ENCODE measurements around the gene HIVEP2. TPM values are rescaled to one million over a fixed set of nuclear protein-coding genes. Genes with fewer than 3 reads are reported as not detected.

Gene HIVEP2
- total and polyA plus RNA-seq, 5 donors from 2014 or later = 9.7 to 76.7 (median 12.3) TPM

GRCh38 chr6:142845143-142845571 is 99.8 kb downstream of the HIVEP2 start:
- Mint-ChIP-seq H3K27me3 (no peaks in the 10 kb centered on the region), H3K27ac (peak overlapping the region; percentile 88 to 97 (median 96)), H3K4me3 (peak overlapping the region; percentile 83 to 98 (median 87)), H3K9me3 (peaks cover 0 to 2% (median 0%) of the 10 kb centered on the region in 7 donors), H3K4me1 (peaks cover 46 to 94% (median 77%) of the 10 kb centered on the region in 4 donors), H3K36me3 (peaks cover 4% of the 10 kb centered on the region)
- peak overlapping the region; percentile 87 for H3K4me3 ChIP-seq (ENCODE audit: low read depth, low read length)
- H3K9me3 ChIP-seq (ENCODE audit: control insufficient read depth in 2 of 2, low read length in 2 of 2) = no peaks in the 10 kb centered on the region
- ATAC-seq (ENCODE audit: low read depth in 2 of 2) (peak; percentile 39 to 50), DNase-seq (peak in 2 of 3 donors; percentile 51 to 79)
- H3K27me3 ChIP-seq (ENCODE audit: control insufficient read depth, insufficient read depth, low read length) = no peaks in the 10 kb centered on the region
- H3K27ac ChIP-seq (ENCODE audit: insufficient read depth, low read length, poor library complexity, severe bottlenecking) = peak overlapping the region; percentile 97
- H3K36me3 ChIP-seq (ENCODE audit: control insufficient read depth, insufficient read depth, low read length) = no peaks in the 10 kb centered on the region
- H3K4me1 ChIP-seq (ENCODE audit: control insufficient read depth, insufficient read depth, low read length, poor library complexity, severe bottlenecking) = peaks cover 93% of the 10 kb centered on the region

DNA sequence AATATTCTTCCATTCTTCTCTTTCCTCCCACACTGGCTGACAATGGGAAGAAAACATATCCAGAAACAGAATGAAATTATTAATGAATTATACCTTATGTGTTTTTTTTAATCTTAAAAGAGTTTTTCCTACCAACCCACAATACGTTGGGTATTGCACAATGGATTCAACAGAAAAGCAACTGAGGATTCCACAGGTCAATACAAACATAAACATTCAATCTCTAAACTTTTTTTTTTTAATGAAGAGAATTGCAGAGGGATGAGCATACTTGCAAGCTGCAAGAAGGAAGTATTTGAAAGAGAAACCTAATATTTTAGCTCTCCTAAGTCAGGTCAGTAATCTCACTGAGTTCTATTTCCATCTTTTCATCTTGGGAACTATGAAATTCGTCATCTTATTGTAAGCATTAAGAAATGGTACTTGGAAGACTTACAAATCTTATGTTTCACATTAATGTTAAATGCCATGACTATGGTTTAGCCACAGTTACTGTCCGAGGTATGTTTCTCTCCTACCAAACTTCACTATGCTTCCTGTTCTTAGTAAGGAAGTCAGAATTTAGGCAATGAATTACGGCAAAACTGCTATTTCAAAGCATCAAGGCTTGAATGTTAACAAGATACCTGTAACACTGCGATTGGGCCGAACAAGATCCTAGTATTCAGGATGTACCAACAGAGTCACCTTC is 100.8 kb downstream of the HIVEP2 start:
- H3K27me3 ChIP-seq (ENCODE audit: control insufficient read depth, insufficient read depth, low read length) = no peaks in the 10 kb centered on the region
- DNase-seq (no peak), ATAC-seq (ENCODE audit: low read depth in 2 of 2) (no peak)
- H3K36me3 ChIP-seq (ENCODE audit: control insufficient read depth, insufficient read depth, low read length) = no peaks in the 10 kb centered on the region
- Mint-ChIP-seq H3K27ac (peak overlapping the region; percentile 88 to 97 (median 96)), H3K9me3 (peaks cover 0 to 2% (median 0%) of the 10 kb centered on the region in 7 donors), H3K27me3 (no peaks in the 10 kb centered on the region), H3K36me3 (peaks cover 4% of the 10 kb centered on the region), H3K4me1 (peaks cover 50 to 94% (median 79%) of the 10 kb centered on the region in 4 donors), H3K4me3 (peak overlapping the region; percentile 83 to 98 (median 87))
- no peaks in the 10 kb centered on the region for H3K9me3 ChIP-seq (ENCODE audit: control insufficient read depth in 2 of 2, low read length in 2 of 2)
- peak overlapping the region; percentile 97 for H3K27ac ChIP-seq (ENCODE audit: insufficient read depth, low read length, poor library complexity, severe bottlenecking)
- peaks cover 92% of the 10 kb centered on the region for H3K4me1 ChIP-seq (ENCODE audit: control insufficient read depth, insufficient read depth, low read length, poor library complexity, severe bottlenecking)
- H3K4me3 ChIP-seq (ENCODE audit: low read depth, low read length) = peak overlapping the region; percentile 87

- H3K27ac ChIP-seq (ENCODE audit: insufficient read depth, low read length, poor library complexity, severe bottlenecking) = peak overlapping the region; percentile 97
- no peaks in the 10 kb centered on the region for H3K9me3 Mint-ChIP-seq
- peak overlapping the region; percentile 87 for H3K4me3 ChIP-seq (ENCODE audit: low read depth, low read length)
- no peaks in the 10 kb centered on the region for H3K27me3 Mint-ChIP-seq
- ATAC-seq (ENCODE audit: low read depth in 2 of 2) (no peak), DNase-seq (no peak)
- no peaks in the 10 kb centered on the region for H3K36me3 ChIP-seq (ENCODE audit: control insufficient read depth, insufficient read depth, low read length)
- peak overlapping the region; percentile 83 to 98 (median 88) for H3K4me3 Mint-ChIP-seq
- H3K27me3 ChIP-seq (ENCODE audit: control insufficient read depth, insufficient read depth, low read length) = no peaks in the 10 kb centered on the region
- H3K4me1 Mint-ChIP-seq = peaks cover 50 to 94% (median 78%) of the 10 kb centered on the region in 4 donors
- peak overlapping the region; percentile 88 to 97 (median 96) for H3K27ac Mint-ChIP-seq
- no peaks in the 10 kb centered on the region for H3K9me3 ChIP-seq (ENCODE audit: control insufficient read depth in 2 of 2, low read length in 2 of 2)
- H3K4me1 ChIP-seq (ENCODE audit: control insufficient read depth, insufficient read depth, low read length, poor library complexity, severe bottlenecking) = peaks cover 92% of the 10 kb centered on the region
- H3K36me3 Mint-ChIP-seq = no peaks in the 10 kb centered on the region
Measured at GRCh38 chr6:142843361-142843760, 101.6 kb downstream of the HIVEP2 start.

GRCh38 chr6:142842418-142843261 is 102.3 kb downstream of the HIVEP2 start:
- peaks cover 52 to 94% (median 79%) of the 10 kb centered on the region in 4 donors for H3K4me1 Mint-ChIP-seq
- no peaks in the 10 kb centered on the region for H3K36me3 ChIP-seq (ENCODE audit: control insufficient read depth, insufficient read depth, low read length)
- peak overlapping the region; percentile 83 to 98 (median 88) for H3K4me3 Mint-ChIP-seq
- peaks cover 91% of the 10 kb centered on the region for H3K4me1 ChIP-seq (ENCODE audit: control insufficient read depth, insufficient read depth, low read length, poor library complexity, severe bottlenecking)
- peak overlapping the region; percentile 88 to 97 (median 96) for H3K27ac Mint-ChIP-seq
- no peaks in the 10 kb centered on the region for H3K27me3 Mint-ChIP-seq
- H3K36me3 Mint-ChIP-seq = no peaks in the 10 kb centered on the region
- DNase-seq (peak; percentile 51 to 85 (median 67)), ATAC-seq (ENCODE audit: low read depth in 2 of 2) (peak; percentile 66 to 72)
- H3K9me3 ChIP-seq (ENCODE audit: control insufficient read depth in 2 of 2, low read length in 2 of 2) = no peaks in the 10 kb centered on the region
- no peaks in the 10 kb centered on the region for H3K9me3 Mint-ChIP-seq
- peak overlapping the region; percentile 97 for H3K27ac ChIP-seq (ENCODE audit: insufficient read depth, low read length, poor library complexity, severe bottlenecking)
- H3K4me3 ChIP-seq (ENCODE audit: low read depth, low read length) = peak overlapping the region; percentile 87
- no peaks in the 10 kb centered on the region for H3K27me3 ChIP-seq (ENCODE audit: control insufficient read depth, insufficient read depth, low read length)

DNA sequence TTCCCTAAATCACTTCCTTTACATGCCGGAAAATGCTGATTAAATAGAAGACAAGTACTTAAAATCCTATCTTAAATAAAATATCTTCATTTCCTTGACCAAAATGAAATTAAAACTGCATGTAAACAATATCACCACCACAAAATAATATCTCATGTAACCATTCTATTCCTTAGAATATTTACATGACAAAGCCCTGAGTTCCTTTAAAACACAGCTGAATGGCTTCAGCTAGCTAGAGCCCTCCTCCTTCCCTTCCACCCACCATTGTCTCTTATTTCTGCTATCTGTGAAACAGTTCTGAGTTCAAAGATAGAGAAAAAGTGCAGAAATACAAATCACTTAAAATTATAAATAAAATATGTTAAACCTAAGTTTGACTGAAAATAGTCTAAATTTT is 103.1 kb downstream of the HIVEP2 start:
- H3K27ac ChIP-seq (ENCODE audit: insufficient read depth, low read length, poor library complexity, severe bottlenecking) = peak overlapping the region; percentile 97
- no peaks in the 10 kb centered on the region for H3K9me3 ChIP-seq (ENCODE audit: control insufficient read depth in 2 of 2, low read length in 2 of 2)
- ATAC-seq (ENCODE audit: low read depth in 2 of 2) (no peak), DNase-seq (peak in 1 of 3 donors; percentile 33)
- peak overlapping the region; percentile 88 to 97 (median 96) for H3K27ac Mint-ChIP-seq
- H3K4me1 Mint-ChIP-seq = peaks cover 57 to 94% (median 78%) of the 10 kb centered on the region in 4 donors
- peak overlapping the region; percentile 87 for H3K4me3 ChIP-seq (ENCODE audit: low read depth, low read length)
- no peaks in the 10 kb centered on the region for H3K27me3 Mint-ChIP-seq
- no peaks in the 10 kb centered on the region for H3K27me3 ChIP-seq (ENCODE audit: control insufficient read depth, insufficient read depth, low read length)
- H3K36me3 ChIP-seq (ENCODE audit: control insufficient read depth, insufficient read depth, low read length) = no peaks in the 10 kb centered on the region
- H3K9me3 Mint-ChIP-seq = no peaks in the 10 kb centered on the region
- H3K4me3 Mint-ChIP-seq = peak overlapping the region; percentile 77 to 98 (median 85)
- H3K4me1 ChIP-seq (ENCODE audit: control insufficient read depth, insufficient read depth, low read length, poor library complexity, severe bottlenecking) = peaks cover 91% of the 10 kb centered on the region
- H3K36me3 Mint-ChIP-seq = no peaks in the 10 kb centered on the region

- Mint-ChIP-seq H3K27me3 (no peaks in the 10 kb centered on the region), H3K27ac (peak overlapping the region; percentile 90 to 93 (median 93)), H3K4me1 (peaks cover 57 to 90% (median 76%) of the 10 kb centered on the region in 4 donors), H3K9me3 (no peaks in the 10 kb centered on the region), H3K4me3 (peak overlapping the region; percentile 49 to 82 (median 78)), H3K36me3 (peaks cover 10% of the 10 kb centered on the region)
- Histone ChIP-seq H3K4me1 (ENCODE audit: control insufficient read depth, insufficient read depth, low read length, poor library complexity, severe bottlenecking) (peaks cover 83% of the 10 kb centered on the region), H3K27ac (ENCODE audit: insufficient read depth, low read length, poor library complexity, severe bottlenecking) (peak overlapping the region; percentile 97), H3K4me3 (ENCODE audit: low read depth, low read length) (peak overlapping the region; percentile 69), H3K9me3 (ENCODE audit: control insufficient read depth in 2 of 2, low read length in 2 of 2) (no peaks in the 10 kb centered on the region), H3K27me3 (ENCODE audit: control insufficient read depth, insufficient read depth, low read length) (no peaks in the 10 kb centered on the region), H3K36me3 (ENCODE audit: control insufficient read depth, insufficient read depth, low read length) (peaks cover 6% of the 10 kb centered on the region)
- no peak for ATAC-seq (ENCODE audit: low read depth in 2 of 2)
- no peak for DNase-seq
Measured at GRCh38 chr6:142839686-142840040, 105.3 kb downstream of the HIVEP2 start.

- H3K4me1 ChIP-seq (ENCODE audit: control insufficient read depth, insufficient read depth, low read length, poor library complexity, severe bottlenecking) = peaks cover 80% of the 10 kb centered on the region
- peak overlapping the region; percentile 90 to 97 (median 93) for H3K27ac Mint-ChIP-seq
- H3K36me3 Mint-ChIP-seq = peaks cover 10% of the 10 kb centered on the region
- no peaks in the 10 kb centered on the region for H3K27me3 Mint-ChIP-seq
- peak overlapping the region; percentile 49 to 82 (median 78) for H3K4me3 Mint-ChIP-seq
- peak; percentile 41 to 48 for ATAC-seq (ENCODE audit: low read depth in 2 of 2)
- no peaks in the 10 kb centered on the region for H3K27me3 ChIP-seq (ENCODE audit: control insufficient read depth, insufficient read depth, low read length)
- H3K4me3 ChIP-seq (ENCODE audit: low read depth, low read length) = peak overlapping the region; percentile 69
- DNase-seq = peak in 1 of 3 donors; percentile 53
- no peaks in the 10 kb centered on the region for H3K9me3 Mint-ChIP-seq
- no peaks in the 10 kb centered on the region for H3K9me3 ChIP-seq (ENCODE audit: control insufficient read depth in 2 of 2, low read length in 2 of 2)
- H3K36me3 ChIP-seq (ENCODE audit: control insufficient read depth, insufficient read depth, low read length) = peaks cover 6% of the 10 kb centered on the region
- peaks cover 54 to 84% (median 70%) of the 10 kb centered on the region in 4 donors for H3K4me1 Mint-ChIP-seq
- H3K27ac ChIP-seq (ENCODE audit: insufficient read depth, low read length, poor library complexity, severe bottlenecking) = peak overlapping the region; percentile 97
Measured at GRCh38 chr6:142838821-142839685, 105.9 kb downstream of the HIVEP2 start.

Data from CD4-positive, CD25-positive, alpha-beta regulatory T cell (primary cell).